Suprapubic skin (tissue), 4 donors: Measurements from ENCODE around the gene PPP1R10. TPM values are rescaled to one million over a fixed set of nuclear protein-coding genes. Genes with fewer than 3 reads are reported as not detected.
"Not testable (repeated sequence)": the region's sequence is repeated elsewhere in the genome, so short reads cannot be mapped to it uniquely, and the experiment has no call there.

Experiments used
- DNase-seq, 2 donors: peaks; one replicate each; pipeline ENCODE4 v3.0.0-alpha.2; 2019; ENCODE audit warnings: low spot score in 2 of 2
- H3K27ac ChIP-seq: fragments of 200-600 bp; sonication (generic); one replicate; pipeline ENCODE4 v1.5.1; 2019
- H3K27me3 ChIP-seq: fragments of 200-600 bp; sonication (generic); one replicate; pipeline ENCODE4 v1.5.1; 2019
- H3K36me3 ChIP-seq: fragments of 200-600 bp; sonication (generic); one replicate; pipeline ENCODE4 v1.5.1; 2019
- H3K4me1 ChIP-seq: fragments of 200-600 bp; sonication (generic); one replicate; pipeline ENCODE4 v1.5.1; 2019
- H3K4me3 ChIP-seq: fragments of 200-600 bp; sonication (generic); one replicate; pipeline ENCODE4 v1.5.1; 2019; ENCODE audit warnings: mild to moderate bottlenecking
- H3K9me3 ChIP-seq: fragments of 200-600 bp; sonication (generic); one replicate; pipeline ENCODE4 v1.5.1; 2019
- EP300 ChIP-seq: sonication (generic); formaldehyde crosslinking; IDR thresholded peaks from one replicate; pipeline ENCODE4 v1.6.1; 2017; ENCODE audit warnings: antibody characterized with exemption
- POLR2A ChIP-seq, 2 donors: fragments of 450-650 bp; IDR thresholded peaks; one replicate each; pipeline ENCODE4 v1.6.1; 2017; ENCODE audit warnings: antibody characterized with exemption in 2 of 2, mild to moderate bottlenecking in 2 of 2, moderate library complexity in 2 of 2
- POLR2AphosphoS5 ChIP-seq, 3 donors: sonication (generic); formaldehyde crosslinking; IDR thresholded peaks; one replicate each; pipeline ENCODE4 v1.6.1; 2017; ENCODE audit warnings: antibody characterized with exemption in 3 of 3
- WGBS: methylation state at CpG from one replicate; pipeline ENCODE4 v1.1.5; 2018; 5-methylcytosine and 5-hydroxymethylcytosine counted together
- total RNA-seq, 4 donors: library from RNA; depleted of rRNA; stranded (reverse); fragments of >200 nt; gene quantifications; one replicate each; pipeline ENCODE4 v1.1.0, GENCODE V29; 2016
- TF ChIP-seq, protein P1 (sequence below), 2 donors: fragments of 200-600 bp in 1 of 2; fragments of 450-650 bp in 1 of 2; sonication (generic) in 1 of 2; IDR thresholded peaks; one replicate each; pipeline ENCODE4 v1.5.1; 2016 to 2019; ENCODE audit warnings: antibody characterized with exemption in 2 of 2, mild to moderate bottlenecking in 1 of 2, moderate library complexity in 1 of 2

The PPP1R10 gene
- 10 to 100 TPM; 27.2 to 68.2 (median 46.7) TPM for total RNA-seq

DNA sequence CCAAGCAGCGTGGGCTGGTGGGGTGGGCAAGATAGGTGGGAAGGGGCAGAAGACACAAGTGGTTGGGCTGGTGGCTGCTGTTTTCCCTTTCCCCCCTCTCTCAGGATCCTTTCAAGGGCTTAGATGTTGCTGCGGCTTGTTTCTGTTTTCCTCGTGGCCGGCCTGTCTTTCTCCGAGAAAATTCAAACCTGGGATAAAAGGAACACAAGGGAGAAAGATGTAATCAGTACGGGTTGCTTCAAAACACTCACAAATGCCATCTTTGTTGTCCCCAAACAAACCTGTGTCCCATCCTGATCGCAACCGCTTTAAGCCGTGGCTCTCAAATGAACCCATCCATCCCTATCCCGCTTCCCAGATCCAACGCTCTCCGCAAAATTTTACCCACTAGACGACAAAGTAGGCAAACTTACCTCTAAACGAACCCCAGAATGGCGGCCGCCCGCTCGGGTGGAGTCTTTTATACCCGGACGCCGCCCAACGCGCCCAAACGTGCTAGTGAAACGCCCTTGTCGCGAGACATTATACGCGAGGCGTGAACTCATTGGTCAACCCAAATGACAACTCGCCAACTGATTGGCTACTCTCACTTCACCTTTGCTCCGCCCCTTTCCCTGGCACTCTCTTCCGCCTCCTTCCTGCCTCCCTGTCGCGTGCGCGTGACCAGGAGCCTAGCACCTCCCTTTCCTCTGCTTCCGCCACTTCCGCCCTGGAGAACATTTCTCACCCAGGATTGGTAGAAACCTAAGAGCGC is at the start of gene PPP1R10:
Gene PPP1R10 (minus strand): TSS at position 433 of the 754 bp plus-strand sequence. CDS start 7,299 bp downstream, outside the sequence.
- H3K4me1 ChIP-seq: peaks cover 43% of the 10 kb centered on the region
- peaks cover 36% of the 10 kb centered on the region for H3K36me3 ChIP-seq
- under 1% methylated on average over 40 of the region's 40 CpGs for WGBS
- H3K9me3 ChIP-seq: no peaks in the 10 kb centered on the region
- no peaks in the 10 kb centered on the region for H3K27me3 ChIP-seq
- H3K27ac ChIP-seq: peak within 1 kb of the TSS; percentile 98
- peak; percentile 100 for TF ChIP-seq POLR2AphosphoS5 (IDR thresholded peaks at IDR 0.05)
- TF ChIP-seq, protein P1, sequence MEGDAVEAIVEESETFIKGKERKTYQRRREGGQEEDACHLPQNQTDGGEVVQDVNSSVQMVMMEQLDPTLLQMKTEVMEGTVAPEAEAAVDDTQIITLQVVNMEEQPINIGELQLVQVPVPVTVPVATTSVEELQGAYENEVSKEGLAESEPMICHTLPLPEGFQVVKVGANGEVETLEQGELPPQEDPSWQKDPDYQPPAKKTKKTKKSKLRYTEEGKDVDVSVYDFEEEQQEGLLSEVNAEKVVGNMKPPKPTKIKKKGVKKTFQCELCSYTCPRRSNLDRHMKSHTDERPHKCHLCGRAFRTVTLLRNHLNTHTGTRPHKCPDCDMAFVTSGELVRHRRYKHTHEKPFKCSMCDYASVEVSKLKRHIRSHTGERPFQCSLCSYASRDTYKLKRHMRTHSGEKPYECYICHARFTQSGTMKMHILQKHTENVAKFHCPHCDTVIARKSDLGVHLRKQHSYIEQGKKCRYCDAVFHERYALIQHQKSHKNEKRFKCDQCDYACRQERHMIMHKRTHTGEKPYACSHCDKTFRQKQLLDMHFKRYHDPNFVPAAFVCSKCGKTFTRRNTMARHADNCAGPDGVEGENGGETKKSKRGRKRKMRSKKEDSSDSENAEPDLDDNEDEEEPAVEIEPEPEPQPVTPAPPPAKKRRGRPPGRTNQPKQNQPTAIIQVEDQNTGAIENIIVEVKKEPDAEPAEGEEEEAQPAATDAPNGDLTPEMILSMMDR (IDR thresholded peaks at IDR 0.05): no peak
- TF ChIP-seq POLR2A (IDR thresholded peaks at IDR 0.05): peak; percentile 99 to 100
- DNase-seq: peak; percentile 99
- peak within 1 kb of the TSS; percentile 90 for H3K4me3 ChIP-seq

DNA sequence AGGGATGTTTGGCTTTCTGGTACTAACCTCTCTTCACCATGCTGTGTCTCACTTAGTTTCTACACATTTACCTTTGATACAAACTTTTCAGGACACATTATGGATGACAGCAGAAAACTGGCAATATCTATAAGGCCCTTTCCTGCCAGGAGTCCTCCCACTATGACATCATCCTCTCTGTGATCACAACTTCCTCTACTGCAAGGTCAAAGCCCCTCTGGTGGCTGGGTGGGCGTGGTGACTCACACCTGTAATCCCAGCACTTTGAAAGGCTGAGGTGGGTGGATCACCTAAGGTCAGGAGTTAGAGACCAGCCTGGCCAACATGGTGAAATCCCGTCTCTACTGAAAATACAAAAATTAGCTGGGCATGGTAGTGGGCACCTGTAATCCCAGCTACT is 49.3 kb upstream of the PPP1R10 start:
- peaks cover 82% of the 10 kb centered on the region for H3K36me3 ChIP-seq
- WGBS: 92% methylated on average over 2 of the region's 2 CpGs
- not testable (repeated sequence) for H3K27ac ChIP-seq, H3K4me1 ChIP-seq, H3K27me3 ChIP-seq, DNase-seq, H3K4me3 ChIP-seq, H3K9me3 ChIP-seq

DNA sequence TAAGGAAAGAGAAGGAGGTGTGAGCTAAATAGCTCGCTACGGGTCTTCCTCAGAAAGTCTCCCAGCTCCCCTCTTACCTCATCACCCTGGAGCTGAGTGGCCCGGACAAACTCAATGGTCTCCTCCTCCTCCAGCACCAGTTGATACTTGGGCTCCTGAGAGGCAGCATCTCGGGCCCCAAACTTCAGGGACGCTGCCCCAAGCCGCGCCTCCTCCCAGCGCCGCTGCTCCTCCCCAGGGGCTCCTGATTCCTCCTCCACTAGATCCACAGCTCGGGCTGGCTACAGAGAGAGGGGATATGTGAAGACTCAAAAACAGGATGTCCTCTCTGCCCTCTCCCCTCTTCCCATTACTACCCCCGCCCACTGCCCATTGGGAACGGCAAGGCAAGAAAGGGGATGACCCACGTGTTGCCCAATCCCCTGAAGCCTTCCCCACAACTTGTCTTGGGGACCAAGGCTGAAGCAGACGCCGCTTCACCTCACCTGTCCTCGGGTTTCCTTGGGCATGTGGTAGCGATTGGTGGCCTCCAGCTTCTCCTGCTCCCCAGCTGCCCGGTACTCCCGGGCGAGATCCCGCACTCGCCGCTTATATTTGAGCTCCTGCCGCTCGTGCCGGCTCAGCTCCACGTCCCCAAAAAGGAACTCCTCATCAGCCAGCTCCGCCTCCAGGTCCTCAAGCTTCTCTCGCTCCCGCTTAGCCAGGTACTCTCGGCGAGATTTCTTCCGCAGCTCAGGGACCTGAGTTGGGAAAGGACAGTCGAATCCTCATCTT is 48.1 kb upstream of the PPP1R10 start:
- no peak overlapping the region for H3K27ac ChIP-seq
- no peaks in the 10 kb centered on the region for H3K4me1 ChIP-seq
- 89% methylated on average over 33 of the region's 34 CpGs for WGBS
- peaks cover 90% of the 10 kb centered on the region for H3K36me3 ChIP-seq
- no peak overlapping the region for H3K4me3 ChIP-seq
- H3K9me3 ChIP-seq: no peaks in the 10 kb centered on the region
- H3K27me3 ChIP-seq: no peaks in the 10 kb centered on the region
- no peak for TF ChIP-seq EP300
- TF ChIP-seq POLR2A (IDR thresholded peaks at IDR 0.05): no peak
- no peak for TF ChIP-seq POLR2AphosphoS5 (IDR thresholded peaks at IDR 0.05)
- TF ChIP-seq, protein P1 (IDR thresholded peaks at IDR 0.05): no peak
- DNase-seq: no peak

DNA sequence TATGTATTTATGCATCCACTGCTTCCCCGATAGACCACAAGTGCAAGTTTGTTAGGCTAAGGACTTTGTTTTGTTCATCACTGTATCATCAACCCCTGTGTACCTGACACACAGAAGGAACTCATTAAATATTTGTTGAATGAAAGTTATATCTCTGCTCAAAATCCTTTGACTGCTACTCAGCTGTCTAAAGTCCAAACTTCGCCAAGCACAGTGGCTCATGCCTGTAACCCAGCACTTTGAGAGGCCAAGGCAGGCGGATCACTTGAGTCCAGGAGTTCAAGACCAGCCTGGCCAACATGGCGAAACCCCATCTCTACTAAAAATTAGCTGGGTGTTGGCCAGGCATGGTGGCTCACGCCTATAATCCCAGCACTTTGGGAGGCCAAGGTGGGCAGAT is 40.9 kb upstream of the PPP1R10 start:
- not testable (repeated sequence) for H3K27me3 ChIP-seq, H3K4me3 ChIP-seq, DNase-seq, H3K9me3 ChIP-seq, H3K4me1 ChIP-seq, H3K27ac ChIP-seq
- H3K36me3 ChIP-seq: peaks cover 100% of the 10 kb centered on the region
- 93% methylated on average over 5 of the region's 5 CpGs for WGBS

DNA sequence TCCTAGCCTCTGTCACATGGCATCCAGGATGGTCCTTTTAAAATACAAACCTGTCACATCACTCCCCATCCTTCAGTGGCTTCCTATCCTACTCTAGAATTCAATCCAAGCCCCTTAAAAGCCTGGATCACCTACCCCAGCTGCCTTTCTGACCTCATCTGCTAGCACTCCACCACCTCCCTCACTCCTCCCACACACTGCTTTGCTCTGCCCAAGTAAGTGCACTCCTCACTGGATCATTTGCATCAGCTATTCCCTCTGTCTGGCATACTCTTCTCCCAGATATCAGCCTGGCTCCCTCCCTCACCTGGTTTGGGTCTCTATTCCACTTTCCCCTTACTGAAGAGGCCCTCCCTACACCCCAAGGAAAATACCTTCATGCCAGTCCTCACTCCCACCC is 40.4 kb upstream of the PPP1R10 start:
- no peaks in the 10 kb centered on the region for H3K27me3 ChIP-seq
- H3K9me3 ChIP-seq: no peaks in the 10 kb centered on the region
- TF ChIP-seq, protein P1 (IDR thresholded peaks at IDR 0.05): no peak
- TF ChIP-seq POLR2AphosphoS5 (IDR thresholded peaks at IDR 0.05): no peak
- TF ChIP-seq POLR2A (IDR thresholded peaks at IDR 0.05): no peak
- no peak for TF ChIP-seq EP300
- no peaks in the 10 kb centered on the region for H3K4me1 ChIP-seq
- H3K27ac ChIP-seq: no peak overlapping the region
- no peak overlapping the region for H3K4me3 ChIP-seq
- peaks cover 100% of the 10 kb centered on the region for H3K36me3 ChIP-seq
- no peak for DNase-seq

DNA sequence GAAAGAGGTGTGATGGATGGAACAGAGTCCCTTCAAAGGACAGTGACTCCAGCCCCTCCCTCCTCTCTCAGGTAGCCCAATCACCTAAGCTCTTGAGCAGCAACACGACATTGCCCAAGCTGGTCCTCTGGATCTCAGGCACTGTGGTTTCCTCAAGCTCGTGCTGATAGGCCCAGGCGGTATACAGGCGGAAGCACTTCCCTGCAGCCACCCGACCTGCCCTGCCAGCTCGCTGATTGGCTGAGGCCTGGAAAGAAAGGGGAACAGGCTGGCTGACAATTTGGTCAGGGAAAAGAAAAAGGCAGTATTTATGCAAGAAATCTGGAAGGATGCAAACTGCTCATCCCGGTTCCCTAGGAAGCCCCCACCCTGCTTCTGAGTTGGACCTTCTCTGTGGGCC is 39.5 kb upstream of the PPP1R10 start:
- no peak overlapping the region for H3K27ac ChIP-seq
- WGBS: 60% methylated on average over 7 of the region's 7 CpGs
- DNase-seq: no peak
- TF ChIP-seq POLR2AphosphoS5 (IDR thresholded peaks at IDR 0.05) (no peak), POLR2A (IDR thresholded peaks at IDR 0.05) (no peak), EP300 (no peak)
- TF ChIP-seq, protein P1 (IDR thresholded peaks at IDR 0.05): no peak
- no peaks in the 10 kb centered on the region for H3K27me3 ChIP-seq
- H3K36me3 ChIP-seq: peaks cover 100% of the 10 kb centered on the region
- no peaks in the 10 kb centered on the region for H3K9me3 ChIP-seq
- no peaks in the 10 kb centered on the region for H3K4me1 ChIP-seq
- H3K4me3 ChIP-seq: no peak overlapping the region
